Measurements from ENCODE around the gene KIAA0753.
"Not testable (repeated sequence)": the region's sequence is repeated elsewhere in the genome, so short reads cannot be mapped to it uniquely, and the experiment has no call there.

DNA sequence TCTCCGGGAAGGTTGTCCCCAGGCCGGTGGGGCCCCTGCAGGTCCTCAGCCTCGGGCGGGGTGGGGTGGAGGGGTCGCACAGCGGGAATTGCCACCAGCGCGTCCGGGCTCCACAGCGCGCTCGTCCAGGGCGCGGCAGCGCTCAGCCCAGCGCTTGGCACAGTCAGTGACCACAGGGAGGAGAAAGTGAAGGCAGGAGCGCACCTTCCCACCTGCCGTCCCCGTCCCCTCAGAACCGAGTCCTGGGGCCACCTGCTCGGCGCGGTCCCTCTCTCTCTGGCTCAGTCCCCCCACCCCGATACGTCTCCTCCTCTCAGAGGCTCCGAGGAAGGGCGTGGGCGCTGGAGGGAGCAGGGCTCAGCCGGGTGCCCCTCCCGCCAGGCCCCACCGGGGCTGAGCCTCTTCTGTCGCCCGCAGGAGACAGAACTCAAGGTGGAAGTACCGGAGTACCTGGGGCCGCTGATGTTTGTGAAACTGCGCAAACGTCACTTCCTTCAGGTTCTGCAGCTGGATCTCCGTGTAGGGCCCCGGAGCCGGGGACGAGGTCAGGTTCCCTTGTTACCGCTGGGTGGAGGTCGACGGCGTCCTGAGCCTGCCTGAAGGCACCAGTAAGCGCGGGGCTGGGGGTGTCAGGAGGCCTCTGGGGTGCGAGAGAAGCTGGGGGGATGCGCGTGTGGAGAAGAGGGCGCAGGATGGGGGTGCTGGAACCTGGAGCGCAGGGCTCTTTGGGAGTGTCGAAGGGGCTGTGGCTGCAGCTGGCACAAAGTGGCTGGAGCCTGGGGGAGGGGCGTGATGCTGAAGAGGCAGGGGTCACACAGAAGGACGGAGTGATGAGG is 16.5 kb upstream of the KIAA0753 start:
- not testable (repeated sequence) for TF ChIP-seq CTCF (IDR thresholded peaks at IDR 0.05 in 4 of 5, conservative IDR thresholded peaks at IDR 0.05 in 1 of 5); POLR2A (IDR thresholded peaks at IDR 0.05)
